Liver (tissue), 3 donors: Measurements from ENCODE around the gene CRISP1.

Source experiments
- CTCF ChIP-seq: fragments of 150-350 bp; IDR thresholded peaks from 2 replicates; pipeline ENCODE4 v1.5.1; 2017; ENCODE audit warnings: improper control_type of control experiment, low read depth, low read length; ENCODE audit not compliant: missing input control
- FOXA1 ChIP-seq: IDR thresholded peaks from 2 replicates; pipeline ENCODE4 v1.6.1; 2016; ENCODE audit warnings: antibody characterized with exemption
- JUND ChIP-seq, 2 donors: IDR thresholded peaks; 2 replicates each; pipeline ENCODE4 v1.6.1; 2016; ENCODE audit warnings: antibody characterized with exemption in 2 of 2
- RAD21 ChIP-seq, 2 donors: IDR thresholded peaks; 2 replicates each; pipeline ENCODE4 v1.6.1; 2016; ENCODE audit warnings: antibody characterized with exemption in 2 of 2, mild to moderate bottlenecking in 2 of 2
- REST ChIP-seq: IDR thresholded peaks from 2 replicates; pipeline ENCODE4 v1.6.1; 2016; ENCODE audit warnings: antibody characterized with exemption, mild to moderate bottlenecking
- RXRA ChIP-seq, 2 donors: IDR thresholded peaks; 2 replicates each; pipeline ENCODE4 v1.6.1; 2017 to 2018; ENCODE audit warnings: antibody characterized with exemption in 2 of 2, mild to moderate bottlenecking in 1 of 2
- SP1 ChIP-seq: IDR thresholded peaks from 2 replicates; pipeline ENCODE4 v1.6.1; 2018; ENCODE audit warnings: antibody characterized with exemption, mild to moderate bottlenecking
- TAF1 ChIP-seq: conservative IDR thresholded peaks from 2 replicates; pipeline ENCODE4 v1.6.1; 2016; ENCODE audit warnings: antibody characterized with exemption, mild to moderate bottlenecking
- ZBTB33 ChIP-seq: IDR thresholded peaks from 2 replicates; pipeline ENCODE4 v1.6.1; 2016; ENCODE audit warnings: antibody characterized with exemption
- TF ChIP-seq, protein P1 (sequence below): IDR thresholded peaks from 2 replicates; pipeline ENCODE4 v1.6.1; 2016; ENCODE audit warnings: antibody characterized with exemption
- donor health status: healthy.
- donor health status: healthy.

DNA sequence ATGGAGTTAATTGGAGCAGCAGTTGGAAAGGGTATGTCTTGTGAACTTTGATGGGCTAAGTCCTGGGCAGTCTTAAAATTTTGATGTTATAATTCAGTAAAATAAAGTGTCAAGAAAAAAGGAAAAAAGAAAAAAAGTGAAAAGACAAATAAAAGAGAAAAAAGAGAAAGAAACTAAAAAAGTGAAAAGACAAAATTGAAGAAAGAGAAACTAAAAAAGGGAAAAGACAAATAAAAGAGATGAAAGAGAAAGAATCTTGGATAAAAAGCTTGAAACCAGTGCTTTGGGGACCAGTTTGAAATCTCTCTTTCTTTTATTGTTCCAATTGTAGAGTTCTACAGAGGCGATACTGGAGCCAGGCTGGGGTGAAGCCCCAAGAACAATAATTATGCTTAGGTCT, 67.2 kb downstream of the CRISP1 start:
- no peak for TF ChIP-seq CTCF
- no peak for TF ChIP-seq RAD21 (IDR thresholded peaks at IDR 0.05)
- TF ChIP-seq, protein P1, sequence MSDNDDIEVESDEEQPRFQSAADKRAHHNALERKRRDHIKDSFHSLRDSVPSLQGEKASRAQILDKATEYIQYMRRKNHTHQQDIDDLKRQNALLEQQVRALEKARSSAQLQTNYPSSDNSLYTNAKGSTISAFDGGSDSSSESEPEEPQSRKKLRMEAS, result no peak
- TF ChIP-seq SP1, result no peak
- no peak for TF ChIP-seq FOXA1
- TF ChIP-seq ZBTB33, result no peak
- no peak for TF ChIP-seq REST
- TF ChIP-seq JUND (IDR thresholded peaks at IDR 0.05), result no peak
- no peak for TF ChIP-seq TAF1
- no peak for TF ChIP-seq RXRA (IDR thresholded peaks at IDR 0.05)
